CD14-positive monocyte (primary cell): ENCODE results near the gene ZNF783. TPM values are rescaled to one million over a fixed set of nuclear protein-coding genes. Genes with fewer than 3 reads are reported as not detected.

ENCODE experiments used
- DNase-seq, 3 donors: peaks; one replicate each; pipeline ENCODE4 v3.0.0-alpha.2; 2011 to 2022
- H2AFZ ChIP-seq: 2 replicates; pipeline ENCODE4 v1.6.0; 2012; ENCODE audit warnings: mild to moderate bottlenecking, low read depth, low read length, inconsistent platforms; ENCODE audit not compliant: insufficient read depth, poor library complexity, severe bottlenecking
- H3K27ac ChIP-seq, 2 donors: 1 replicate in 1 of 2; 2 replicates in 1 of 2; pipeline ENCODE4 v1.5.1; 2012 to 2013; ENCODE audit warnings: low read length in 2 of 2, control low read depth in 1 of 2, inconsistent platforms in 1 of 2, low read depth in 1 of 2, mild to moderate bottlenecking in 1 of 2
- H3K27me3 ChIP-seq, 2 donors: one replicate each; pipeline versions ENCODE4 v1.6.0 to v1.6.1; 2011 to 2013; ENCODE audit warnings: low read length in 2 of 2; ENCODE audit not compliant: control insufficient read depth in 2 of 2, insufficient read depth in 2 of 2
- H3K36me3 ChIP-seq, 2 donors: replicated peaks in 1 of 2; 1 replicate in 1 of 2; 2 replicates in 1 of 2; pipeline versions ENCODE4 v1.5.1 to v1.6.1; 2012 to 2013; ENCODE audit warnings: low read length in 2 of 2, control low read depth in 1 of 2, inconsistent platforms in 1 of 2, mild to moderate bottlenecking in 1 of 2; ENCODE audit not compliant: insufficient read depth in 2 of 2, control insufficient read depth in 1 of 2
- H3K4me1 ChIP-seq, 2 donors: 1 replicate in 1 of 2; 2 replicates in 1 of 2; pipeline versions ENCODE4 v1.5.1 to v1.6.1; 2012 to 2013; ENCODE audit warnings: low read length in 2 of 2, control low read depth in 1 of 2, inconsistent platforms in 1 of 2, mild to moderate bottlenecking in 1 of 2, moderate library complexity in 1 of 2; ENCODE audit not compliant: insufficient read depth in 2 of 2, control insufficient read depth in 1 of 2
- H3K4me2 ChIP-seq: replicated peaks from 2 replicates; pipeline ENCODE3; 2012; ENCODE audit warnings: low read length, moderate library complexity, mild to moderate bottlenecking; ENCODE audit not compliant: poor library complexity, severe bottlenecking; ENCODE audit errors: extremely low read depth
- H3K4me3 ChIP-seq, 3 experiments: fragments of 200-600 bp in 1 of 3; sonication (generic) in 1 of 3; replicated peaks in 1 of 3; 1 replicate in 2 of 3; 2 replicates in 1 of 3; pipeline ENCODE4 v1.5.1; 2011 to 2013; ENCODE audit warnings: low read length in 3 of 3, mild to moderate bottlenecking in 3 of 3, control low read depth in 2 of 3, low read depth in 2 of 3, inconsistent platforms in 1 of 3, moderate library complexity in 1 of 3
- H3K79me2 ChIP-seq: 2 replicates; pipeline ENCODE4 v1.6.0; 2012; ENCODE audit warnings: mild to moderate bottlenecking, control low read depth, inconsistent platforms, low read length, moderate library complexity; ENCODE audit not compliant: insufficient read depth
- H3K9ac ChIP-seq: 2 replicates; pipeline ENCODE4 v1.6.0; 2017; ENCODE audit warnings: low read length, mild to moderate bottlenecking; ENCODE audit not compliant: insufficient read depth, poor library complexity, severe bottlenecking
- H3K9me3 ChIP-seq, 2 donors: replicated peaks in 1 of 2; 1 replicate in 1 of 2; 2 replicates in 1 of 2; pipeline versions ENCODE4 v1.5.1 to v1.6.1; 2012 to 2013; ENCODE audit warnings: low read length in 2 of 2, control low read depth in 1 of 2; ENCODE audit not compliant: control insufficient read depth in 1 of 2, insufficient read depth in 1 of 2
- H4K20me1 ChIP-seq: 2 replicates; pipeline ENCODE4 v1.6.0; 2012; ENCODE audit warnings: mild to moderate bottlenecking, low read length, control low read depth, moderate library complexity; ENCODE audit not compliant: insufficient read depth
- H3K27ac Mint-ChIP-seq, 7 donors: one replicate each; pipeline ENCODE4 v1.8.0; 2020; ENCODE audit warnings: mild to moderate bottlenecking in 7 of 7, mixed read lengths in 7 of 7, moderate library complexity in 6 of 7, inconsistent platforms in 2 of 7
- H3K27me3 Mint-ChIP-seq, 3 donors: one replicate each; pipeline ENCODE4 v1.8.0; 2021 to 2022; ENCODE audit warnings: low read depth in 3 of 3, mild to moderate bottlenecking in 3 of 3, mixed read lengths in 3 of 3, moderate library complexity in 3 of 3, inconsistent platforms in 1 of 3
- H3K36me3 Mint-ChIP-seq, 2 donors: one replicate each; pipeline ENCODE4 v1.8.0; 2020; ENCODE audit warnings: mixed read lengths in 2 of 2, inconsistent platforms in 1 of 2, mild to moderate bottlenecking in 1 of 2
- H3K4me1 Mint-ChIP-seq: one replicate; pipeline ENCODE4 v1.8.0; 2020; ENCODE audit warnings: mild to moderate bottlenecking, mixed read lengths
- H3K4me3 Mint-ChIP-seq, 2 donors: one replicate each; pipeline ENCODE4 v1.8.0; 2020; ENCODE audit warnings: mild to moderate bottlenecking in 2 of 2, mixed read lengths in 2 of 2, moderate library complexity in 1 of 2
- H3K9me3 Mint-ChIP-seq, 7 donors: one replicate each; pipeline ENCODE4 v1.8.0; 2020 to 2022; ENCODE audit warnings: mixed read lengths in 7 of 7, mild to moderate bottlenecking in 6 of 7, moderate library complexity in 6 of 7, inconsistent platforms in 2 of 7
- WGBS: methylation state at CpG from one replicate; pipeline ENCODE4 v1.1.5; 2013; ENCODE audit warnings: missing lambda C conversion rate; ENCODE audit not compliant: insufficient coverage; 5-methylcytosine and 5-hydroxymethylcytosine counted together
- intact Hi-C, 2 donors: fragments of 100-400 bp; cut with micrococcal nuclease; formaldehyde crosslinking; loops; one replicate each; pipeline versions ENCODE4 v1.15.0 to v1.15.1; 2023
- polyA plus RNA-seq, 3 donors: library from polyadenylated mRNA; depleted of rRNA in 1 of 3; unstranded in 2 of 3; stranded (reverse) in 1 of 3; fragments of 300-500 nt in 2 of 3; fragments of >200 nt in 1 of 3; fragmentation: Illumina TruSeq in 2 of 3; gene quantifications; 1 replicate in 2 of 3; 2 replicates in 1 of 3; pipeline ENCODE4 v1.2.3, GENCODE V29; 2012 to 2021
- TF ChIP-seq, protein P1 (sequence below): fragments of 200-600 bp; IDR thresholded peaks from one replicate; pipeline ENCODE4 v1.8.0; 2022; ENCODE audit warnings: antibody characterized with exemption, mild to moderate bottlenecking

The ZNF783 gene
- polyA plus RNA-seq, 3 donors, result 1.2 to 16.7 (median 1.5) TPM

DNA sequence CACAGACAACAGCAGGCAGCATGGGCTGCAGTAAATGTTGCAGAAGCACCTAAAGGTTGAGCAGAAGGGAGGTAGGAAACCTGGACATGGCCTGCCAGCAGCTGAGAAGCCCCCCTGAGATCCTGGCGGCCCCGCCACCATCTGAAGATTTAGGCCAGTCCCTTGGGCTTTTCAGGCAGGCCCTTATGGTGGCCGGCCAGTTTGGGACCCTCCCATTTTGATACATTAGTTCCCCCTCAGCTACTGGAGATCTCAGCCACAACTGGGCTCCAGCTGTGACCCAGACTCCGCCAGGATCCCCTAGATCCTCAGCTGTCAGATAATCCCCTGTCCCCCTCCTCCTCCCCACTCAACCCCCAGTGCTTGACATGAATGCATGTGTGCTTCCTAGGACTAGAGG, 34.4 kb downstream of the ZNF783 start:
- no peak for DNase-seq
- no peak overlapping the region for H3K9ac ChIP-seq
- Mint-ChIP-seq H3K4me1 (no peaks in the 10 kb centered on the region), H3K9me3 (peaks cover 0 to 8% (median 7%) of the 10 kb centered on the region in 7 donors), H3K4me3 (no peak overlapping the region), H3K27ac (peak overlapping the region in 1 of 7 donors; percentile 62), H3K36me3 (no peaks in the 10 kb centered on the region), H3K27me3 (peaks cover 0 to 5% (median 4%) of the 10 kb centered on the region in 3 donors)
- H3K27ac ChIP-seq, result no peak overlapping the region
- TF ChIP-seq, protein P1, sequence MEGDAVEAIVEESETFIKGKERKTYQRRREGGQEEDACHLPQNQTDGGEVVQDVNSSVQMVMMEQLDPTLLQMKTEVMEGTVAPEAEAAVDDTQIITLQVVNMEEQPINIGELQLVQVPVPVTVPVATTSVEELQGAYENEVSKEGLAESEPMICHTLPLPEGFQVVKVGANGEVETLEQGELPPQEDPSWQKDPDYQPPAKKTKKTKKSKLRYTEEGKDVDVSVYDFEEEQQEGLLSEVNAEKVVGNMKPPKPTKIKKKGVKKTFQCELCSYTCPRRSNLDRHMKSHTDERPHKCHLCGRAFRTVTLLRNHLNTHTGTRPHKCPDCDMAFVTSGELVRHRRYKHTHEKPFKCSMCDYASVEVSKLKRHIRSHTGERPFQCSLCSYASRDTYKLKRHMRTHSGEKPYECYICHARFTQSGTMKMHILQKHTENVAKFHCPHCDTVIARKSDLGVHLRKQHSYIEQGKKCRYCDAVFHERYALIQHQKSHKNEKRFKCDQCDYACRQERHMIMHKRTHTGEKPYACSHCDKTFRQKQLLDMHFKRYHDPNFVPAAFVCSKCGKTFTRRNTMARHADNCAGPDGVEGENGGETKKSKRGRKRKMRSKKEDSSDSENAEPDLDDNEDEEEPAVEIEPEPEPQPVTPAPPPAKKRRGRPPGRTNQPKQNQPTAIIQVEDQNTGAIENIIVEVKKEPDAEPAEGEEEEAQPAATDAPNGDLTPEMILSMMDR, result no peak
- H3K9me3 ChIP-seq, result peaks cover 0 to 8% of the 10 kb centered on the region in 2 donors
- H3K4me1 ChIP-seq, result no peaks in the 10 kb centered on the region
- 92% methylated on average over 4 of the region's 4 CpGs for WGBS
- H2AFZ ChIP-seq, result no peak overlapping the region
- H3K27me3 ChIP-seq, result no peaks in the 10 kb centered on the region
- H3K4me2 ChIP-seq, result no peak overlapping the region
- H3K79me2 ChIP-seq, result no peaks in the 10 kb centered on the region
- no peaks in the 10 kb centered on the region for H4K20me1 ChIP-seq
- intact Hi-C loops, result no loop called here
- H3K4me3 ChIP-seq, result no peak overlapping the region
- H3K36me3 ChIP-seq, result no peaks in the 10 kb centered on the region

DNA sequence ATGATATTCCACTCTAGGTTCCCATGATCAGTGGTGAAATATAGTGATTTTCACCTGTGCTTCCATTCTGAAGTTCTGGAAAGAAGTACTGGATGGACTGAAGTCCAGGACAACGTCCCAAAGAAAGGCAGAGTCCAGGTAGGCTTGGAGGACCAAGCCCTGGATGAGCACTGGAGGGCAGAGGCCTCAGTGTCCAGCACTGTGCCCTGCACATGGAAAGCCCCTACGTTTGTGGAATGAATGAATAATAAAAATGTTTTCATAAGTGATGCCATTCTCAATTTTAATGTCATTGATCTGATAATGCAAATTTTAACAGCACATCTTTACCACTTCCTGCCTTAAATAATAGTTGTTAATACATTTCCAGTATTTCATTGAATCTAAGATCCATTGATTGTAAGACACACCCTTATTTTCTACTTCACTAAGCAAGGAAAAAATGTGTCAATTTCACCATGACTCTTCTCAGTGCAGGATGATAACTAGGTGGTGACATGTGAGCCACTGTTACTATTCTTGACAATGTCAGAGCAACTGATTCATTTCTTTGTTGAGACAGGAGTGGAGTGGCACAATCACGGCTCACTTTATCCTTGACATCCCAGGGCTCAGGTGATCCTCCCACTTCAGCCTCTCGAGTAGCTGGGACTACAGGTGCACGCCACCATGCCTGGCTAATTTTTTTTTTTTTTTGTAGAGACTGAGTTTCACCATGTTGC, 35.2 kb downstream of the ZNF783 start:
- no peak overlapping the region for H3K27ac Mint-ChIP-seq
- peaks cover 1 to 8% (median 8%) of the 10 kb centered on the region in 7 donors for H3K9me3 Mint-ChIP-seq
- no peaks in the 10 kb centered on the region for H3K4me1 Mint-ChIP-seq
- H3K4me2 ChIP-seq, result no peak overlapping the region
- peaks cover 0 to 5% (median 4%) of the 10 kb centered on the region in 3 donors for H3K27me3 Mint-ChIP-seq
- intact Hi-C loops, result no loop called here
- no peak overlapping the region for H3K4me3 Mint-ChIP-seq
- TF ChIP-seq, protein P1, result no peak
- DNase-seq, result no peak
- H2AFZ ChIP-seq, result no peak overlapping the region
- H3K79me2 ChIP-seq, result no peaks in the 10 kb centered on the region
- H3K4me1 ChIP-seq, result no peaks in the 10 kb centered on the region
- H3K36me3 Mint-ChIP-seq, result no peaks in the 10 kb centered on the region
- no peak overlapping the region for H3K4me3 ChIP-seq
- no peaks in the 10 kb centered on the region for H4K20me1 ChIP-seq
- H3K9me3 ChIP-seq, result peaks cover 0 to 8% of the 10 kb centered on the region in 2 donors
- H3K27ac ChIP-seq, result no peak overlapping the region
- H3K27me3 ChIP-seq, result no peaks in the 10 kb centered on the region
- 97% methylated on average over 4 of the region's 5 CpGs for WGBS
- H3K36me3 ChIP-seq, result no peaks in the 10 kb centered on the region
- no peak overlapping the region for H3K9ac ChIP-seq
